Naive thymus-derived CD4-positive, alpha-beta T cell (primary cell): ENCODE results near the gene VPS13C. TPM values are rescaled to one million over a fixed set of nuclear protein-coding genes. Genes with fewer than 3 reads are reported as not detected.

ENCODE experiments used
- ATAC-seq: fragments of 150-1000 bp; cut with Tn5 transposase; 2 replicates; pipeline ENCODE4 v1.10.0; 2021; ENCODE audit warnings: mild to moderate bottlenecking, moderate library complexity
- CTCF ChIA-PET: fragments of 350-600 bp; sonication (Branson Sonifier 250); formaldehyde crosslinking; loops from one replicate; lab custom pipeline; 2021; ENCODE audit warnings: antibody characterized with exemption; lab: Charles Lee
- POLR2A ChIA-PET: fragments of 350-600 bp; sonication (Branson Sonifier 250); formaldehyde crosslinking; loops from one replicate; lab custom pipeline; 2021; ENCODE audit warnings: antibody characterized with exemption, inconsistent platforms; lab: Charles Lee
- DNase-seq, 9 donors: peaks; one replicate each; pipeline versions ENCODE4 v3.0.0 to v3.0.0-alpha.2; 2020 to 2022; ENCODE audit warnings: mixed read lengths in 1 of 9
- H3K27ac ChIP-seq: one replicate; pipeline ENCODE4 v1.7.0; 2013; ENCODE audit warnings: mild to moderate bottlenecking, low read depth, low read length, moderate library complexity
- H3K27me3 ChIP-seq, 2 donors: one replicate each; pipeline ENCODE4 v1.7.0; 2013; ENCODE audit warnings: low read length in 2 of 2, mild to moderate bottlenecking in 2 of 2, moderate library complexity in 2 of 2; ENCODE audit not compliant: control insufficient read depth in 2 of 2, insufficient read depth in 2 of 2
- H3K36me3 ChIP-seq, 3 experiments: 1 replicate in 2 of 3; 2 replicates in 1 of 3; pipeline ENCODE4 v1.7.0; 2013; ENCODE audit warnings: low read length in 3 of 3, mild to moderate bottlenecking in 3 of 3, moderate library complexity in 1 of 3; ENCODE audit not compliant: insufficient read depth in 3 of 3, control insufficient read depth in 2 of 3
- H3K4me1 ChIP-seq, 2 donors: one replicate each; pipeline ENCODE4 v1.7.0; 2013; ENCODE audit warnings: low read length in 2 of 2, mild to moderate bottlenecking in 2 of 2, moderate library complexity in 1 of 2; ENCODE audit not compliant: control insufficient read depth in 2 of 2, insufficient read depth in 2 of 2
- H3K4me3 ChIP-seq: 2 replicates; pipeline ENCODE4 v1.7.0; 2013; ENCODE audit warnings: mild to moderate bottlenecking, low read length
- H3K9me3 ChIP-seq, 3 experiments: 1 replicate in 2 of 3; 2 replicates in 1 of 3; pipeline ENCODE4 v1.7.0; 2013; ENCODE audit warnings: low read length in 3 of 3; ENCODE audit not compliant: control insufficient read depth in 2 of 3
- H3K27ac Mint-ChIP-seq, 9 donors: one replicate each; pipeline ENCODE4 v1.8.0; 2020 to 2022; ENCODE audit warnings: mixed read lengths in 9 of 9, mild to moderate bottlenecking in 8 of 9, moderate library complexity in 5 of 9, inconsistent platforms in 2 of 9
- H3K27me3 Mint-ChIP-seq, 5 donors: one replicate each; pipeline ENCODE4 v1.8.0; 2021 to 2022; ENCODE audit warnings: mixed read lengths in 5 of 5, mild to moderate bottlenecking in 1 of 5
- H3K36me3 Mint-ChIP-seq, 5 donors: one replicate each; pipeline ENCODE4 v1.8.0; 2020 to 2022; ENCODE audit warnings: mixed read lengths in 5 of 5, mild to moderate bottlenecking in 3 of 5, inconsistent platforms in 1 of 5
- H3K4me1 Mint-ChIP-seq, 7 donors: one replicate each; pipeline ENCODE4 v1.8.0; 2020 to 2022; ENCODE audit warnings: mixed read lengths in 7 of 7, mild to moderate bottlenecking in 3 of 7, inconsistent platforms in 1 of 7
- H3K4me3 Mint-ChIP-seq, 10 donors: one replicate each; pipeline ENCODE4 v1.8.0; 2020 to 2022; ENCODE audit warnings: mild to moderate bottlenecking in 10 of 10, mixed read lengths in 10 of 10, moderate library complexity in 6 of 10, inconsistent platforms in 2 of 10
- H3K9me3 Mint-ChIP-seq, 11 donors: one replicate each; pipeline ENCODE4 v1.8.0; 2020 to 2022; ENCODE audit warnings: mixed read lengths in 11 of 11, mild to moderate bottlenecking in 4 of 11, inconsistent platforms in 1 of 11, moderate library complexity in 1 of 11
- intact Hi-C, 2 donors: fragments of 100-400 bp; cut with micrococcal nuclease; formaldehyde crosslinking; loops; one replicate each; pipeline ENCODE4 v1.15.1; 2023
- polyA plus RNA-seq, 2 donors: library from polyadenylated mRNA; unstranded; fragments of 300-500 nt; fragmentation: Illumina TruSeq; gene quantifications; one replicate each; pipeline ENCODE4 v1.2.3, GENCODE V29; 2021
- total RNA-seq, 6 experiments: library from RNA in 5 of 6; stranded (reverse) in 5 of 6; gene quantifications; 1 replicate in 5 of 6; 2 replicates in 1 of 6; pipeline ENCODE4 v1.2.3 and lab custom pipeline; 2021 to 2026

The VPS13C gene
- total and polyA plus RNA-seq, 7 experiments from 2014 or later, result 12.7 to 159 (median 108) TPM

DNA sequence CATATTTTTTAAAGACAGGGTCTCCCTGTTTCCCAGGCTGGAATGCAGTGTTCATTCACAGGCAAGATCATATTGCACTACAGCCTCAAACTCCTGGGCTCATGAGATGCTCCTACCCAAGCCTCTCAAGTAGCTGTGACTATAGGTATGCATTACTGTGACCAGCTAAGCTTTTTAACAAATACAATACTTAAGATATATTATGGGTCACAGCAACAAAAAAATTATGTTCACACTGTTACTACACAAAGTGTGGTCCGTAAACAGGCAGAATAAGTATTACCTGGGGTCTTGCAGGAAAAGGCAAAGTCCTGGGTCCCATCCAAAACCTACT, 152.5 kb downstream of the VPS13C start:
- H3K4me3 Mint-ChIP-seq, result no peak overlapping the region
- H3K27me3 Mint-ChIP-seq, result no peaks in the 10 kb centered on the region
- Histone ChIP-seq H3K9me3 (peaks cover 0 to under 1% (median 0%) of the 10 kb centered on the region in 3 experiments), H3K36me3 (peaks cover 9 to 58% (median 21%) of the 10 kb centered on the region in 3 experiments), H3K27me3 (no peaks in the 10 kb centered on the region), H3K27ac (no peak overlapping the region), H3K4me3 (no peak overlapping the region), H3K4me1 (no peaks in the 10 kb centered on the region)
- DNase-seq (no peak), ATAC-seq (no peak)
- H3K27ac Mint-ChIP-seq, result no peak overlapping the region
- intact Hi-C loops, result no loop called here
- H3K9me3 Mint-ChIP-seq, result peaks cover 0 to 18% (median 4%) of the 10 kb centered on the region in 11 donors
- ChIA-PET CTCF (no interaction called here), POLR2A (no interaction called here)
- peaks cover 34 to 83% (median 71%) of the 10 kb centered on the region in 5 donors for H3K36me3 Mint-ChIP-seq
- peaks cover 0 to 4% (median 0%) of the 10 kb centered on the region in 7 donors for H3K4me1 Mint-ChIP-seq

DNA sequence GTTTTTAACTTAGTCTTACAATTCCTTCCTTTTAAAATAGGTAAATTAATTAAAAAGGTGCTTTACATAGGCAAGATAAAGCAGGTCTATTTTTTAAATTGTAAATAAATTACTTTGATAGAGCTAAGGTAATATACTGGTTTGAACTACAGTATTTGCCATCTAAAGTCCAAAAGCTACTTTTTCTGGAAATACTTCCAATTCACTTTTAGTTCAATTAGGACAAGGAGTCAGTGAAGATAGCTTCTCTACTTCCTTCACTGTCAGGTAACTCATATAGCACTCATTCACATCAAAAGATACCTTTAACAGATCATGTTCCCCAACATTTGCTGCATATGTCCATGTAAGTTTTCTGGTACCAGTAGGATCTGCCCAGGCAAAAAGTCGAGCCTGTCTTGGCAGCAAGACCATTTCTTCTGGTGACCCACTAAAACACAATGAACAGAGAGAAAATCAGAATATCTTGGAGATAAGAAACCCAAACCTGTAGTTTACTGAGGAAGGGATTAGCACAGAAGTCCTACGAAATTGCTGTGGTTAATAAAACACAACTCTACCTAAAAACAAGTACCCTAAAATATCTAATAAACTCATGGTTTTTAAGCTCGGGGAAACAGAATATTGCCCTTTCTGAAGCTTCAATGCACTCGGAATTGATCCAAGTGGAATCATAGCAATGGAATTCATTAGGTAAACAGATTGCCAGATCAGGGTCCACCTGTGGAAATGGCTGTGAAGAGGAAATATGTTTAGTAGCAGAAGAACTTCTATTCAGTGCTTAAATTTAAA, 153.1 kb downstream of the VPS13C start:
- Histone ChIP-seq H3K9me3 (peaks cover 0 to 6% (median 0%) of the 10 kb centered on the region in 3 experiments), H3K4me3 (no peak overlapping the region), H3K36me3 (peaks cover 9 to 64% (median 21%) of the 10 kb centered on the region in 3 experiments), H3K4me1 (no peaks in the 10 kb centered on the region), H3K27ac (no peak overlapping the region), H3K27me3 (no peaks in the 10 kb centered on the region)
- Mint-ChIP-seq H3K27me3 (no peaks in the 10 kb centered on the region), H3K4me1 (peaks cover 0 to 4% (median 0%) of the 10 kb centered on the region in 7 donors), H3K9me3 (peaks cover 0 to 23% (median 9%) of the 10 kb centered on the region in 11 donors), H3K27ac (no peak overlapping the region), H3K4me3 (no peak overlapping the region), H3K36me3 (peaks cover 38 to 85% (median 77%) of the 10 kb centered on the region in 5 donors)
- intact Hi-C loops, result no loop called here
- DNase-seq (no peak), ATAC-seq (no peak)
- POLR2A ChIA-PET, result no interaction called here
- CTCF ChIA-PET, result no interaction called here

DNA sequence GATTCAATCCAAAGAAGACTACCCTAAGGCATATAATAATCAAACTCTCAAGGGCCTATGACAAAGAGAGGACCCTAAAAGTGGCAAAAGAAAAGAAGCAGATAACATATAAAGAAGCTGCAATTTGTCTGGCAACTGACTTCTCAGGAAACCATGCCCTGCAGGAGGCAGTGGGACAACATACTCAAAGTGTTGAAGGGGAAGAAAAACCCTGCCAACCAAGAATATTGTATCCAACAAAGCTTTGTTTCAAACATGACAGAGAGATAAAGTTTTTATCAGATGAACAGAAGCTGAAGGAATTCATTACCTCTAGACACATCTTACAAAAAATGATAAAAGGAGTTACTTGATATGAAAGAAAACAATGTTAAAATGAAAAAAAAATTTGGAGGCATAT, 167.1 kb downstream of the VPS13C start:
- Histone ChIP-seq H3K4me1 (no peaks in the 10 kb centered on the region), H3K4me3 (no peak overlapping the region), H3K9me3 (peaks cover 0 to 12% (median 0%) of the 10 kb centered on the region in 3 experiments), H3K27ac (no peak overlapping the region), H3K27me3 (no peaks in the 10 kb centered on the region), H3K36me3 (peaks cover 0 to 37% (median 4%) of the 10 kb centered on the region in 3 experiments)
- intact Hi-C loops, result no loop called here
- H3K27ac Mint-ChIP-seq, result no peak overlapping the region
- H3K9me3 Mint-ChIP-seq, result peaks cover 0 to 48% (median 35%) of the 10 kb centered on the region in 11 donors
- H3K27me3 Mint-ChIP-seq, result no peaks in the 10 kb centered on the region
- peaks cover 21 to 89% (median 83%) of the 10 kb centered on the region in 5 donors for H3K36me3 Mint-ChIP-seq
- ChIA-PET CTCF (no interaction called here), POLR2A (no interaction called here)
- ATAC-seq (no peak), DNase-seq (no peak)
- H3K4me1 Mint-ChIP-seq, result peaks cover 0 to 23% (median 0%) of the 10 kb centered on the region in 7 donors
- H3K4me3 Mint-ChIP-seq, result no peak overlapping the region

- Histone ChIP-seq H3K9me3 (peaks cover 0 to 12% (median 0%) of the 10 kb centered on the region in 3 experiments), H3K4me3 (no peak overlapping the region), H3K27ac (no peak overlapping the region), H3K27me3 (no peaks in the 10 kb centered on the region), H3K4me1 (no peaks in the 10 kb centered on the region), H3K36me3 (peaks cover 0 to 37% (median 4%) of the 10 kb centered on the region in 3 experiments)
- Mint-ChIP-seq H3K4me1 (peaks cover 0 to 23% (median 0%) of the 10 kb centered on the region in 7 donors), H3K9me3 (peaks cover 0 to 42% (median 29%) of the 10 kb centered on the region in 11 donors), H3K4me3 (no peak overlapping the region), H3K27ac (peak overlapping the region in 1 of 9 donors; percentile 5), H3K27me3 (no peaks in the 10 kb centered on the region), H3K36me3 (peaks cover 21 to 89% (median 75%) of the 10 kb centered on the region in 5 donors)
- CTCF ChIA-PET, result no interaction called here
- no peak for DNase-seq
- no peak for ATAC-seq
- intact Hi-C loops, result no loop called here
- POLR2A ChIA-PET, result no interaction called here
Measured at GRCh38 chr15:61892140-61892539, 168.1 kb downstream of the VPS13C start.

DNA sequence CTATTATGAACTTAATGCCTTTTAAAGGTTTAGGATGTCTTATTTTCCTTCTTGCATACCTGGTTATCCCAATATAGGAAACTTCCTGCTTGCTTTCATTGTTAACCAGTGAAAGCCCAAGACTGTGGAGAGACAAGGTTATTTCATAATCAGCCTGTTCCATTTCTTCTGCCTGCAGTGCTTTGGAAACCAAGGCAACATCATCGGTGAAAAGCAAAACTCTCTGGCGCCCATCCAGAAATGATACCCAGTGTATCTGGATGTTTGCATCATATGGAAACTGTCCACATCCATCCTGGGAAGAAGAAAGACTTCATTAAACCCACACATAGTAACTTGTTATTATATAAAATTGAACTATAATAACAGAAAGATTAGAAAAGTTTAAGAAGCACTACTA, 170.1 kb downstream of the VPS13C start:
- Mint-ChIP-seq H3K27ac (peak overlapping the region in 1 of 9 donors; percentile 58), H3K27me3 (no peaks in the 10 kb centered on the region), H3K4me1 (peaks cover 0 to 25% (median 0%) of the 10 kb centered on the region in 7 donors), H3K4me3 (peak overlapping the region in 1 of 10 donors; percentile 43), H3K36me3 (peaks cover 17 to 85% (median 63%) of the 10 kb centered on the region in 5 donors), H3K9me3 (peaks cover 0 to 31% (median 24%) of the 10 kb centered on the region in 11 donors)
- CTCF ChIA-PET, result interaction anchor here (0.6 kb wide), 1 partner anchor 39 kb away, joined by 3 read pairs; no protein-coding TSS in a partner anchor
- H3K4me1 ChIP-seq, result no peaks in the 10 kb centered on the region
- peaks cover 0 to 12% (median 0%) of the 10 kb centered on the region in 3 experiments for H3K9me3 ChIP-seq
- H3K27me3 ChIP-seq, result no peaks in the 10 kb centered on the region
- POLR2A ChIA-PET, result interaction anchor here (0.7 kb wide), 1 partner anchor 170 kb away, joined by 4 read pairs; no protein-coding TSS in a partner anchor
- no peak for DNase-seq
- ATAC-seq, result no peak
- H3K4me3 ChIP-seq, result no peak overlapping the region
- intact Hi-C loops, result no loop called here
- no peak overlapping the region for H3K27ac ChIP-seq
- peaks cover 0 to 32% (median 0%) of the 10 kb centered on the region in 3 experiments for H3K36me3 ChIP-seq

DNA sequence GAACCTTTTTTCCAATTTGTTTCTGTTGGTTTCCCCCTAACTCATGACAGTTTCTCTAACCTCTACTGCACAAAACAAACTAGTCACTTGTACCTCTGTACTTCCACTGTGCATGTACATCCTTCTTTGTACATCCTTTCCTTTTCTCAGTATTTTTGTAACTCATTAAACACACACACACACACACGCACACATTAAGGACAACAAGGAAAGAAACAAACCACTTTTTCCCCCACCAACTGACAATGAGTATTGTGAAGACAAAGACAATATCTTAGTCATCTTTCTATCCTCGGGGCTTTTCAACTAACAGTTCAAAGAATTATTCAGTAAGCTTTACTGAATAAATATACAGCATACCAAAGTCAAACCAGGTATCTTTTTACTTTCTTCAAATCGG, 170.5 kb downstream of the VPS13C start:
- H3K4me3 ChIP-seq, result no peak overlapping the region
- H3K36me3 Mint-ChIP-seq, result peaks cover 17 to 81% (median 59%) of the 10 kb centered on the region in 5 donors
- intact Hi-C loops, result no loop called here
- H3K36me3 ChIP-seq, result peaks cover 0 to 32% (median 0%) of the 10 kb centered on the region in 3 experiments
- no peaks in the 10 kb centered on the region for H3K27me3 ChIP-seq
- H3K27ac ChIP-seq, result no peak overlapping the region
- peak overlapping the region in 1 of 9 donors; percentile 58 for H3K27ac Mint-ChIP-seq
- H3K27me3 Mint-ChIP-seq, result no peaks in the 10 kb centered on the region
- peaks cover 0 to 12% (median 0%) of the 10 kb centered on the region in 3 experiments for H3K9me3 ChIP-seq
- CTCF ChIA-PET, result interaction anchor here (0.6 kb wide), 1 partner anchor 38 kb away, joined by 3 read pairs; no protein-coding TSS in a partner anchor
- H3K4me3 Mint-ChIP-seq, result peak overlapping the region in 1 of 10 donors; percentile 43
- DNase-seq (no peak), ATAC-seq (no peak)
- POLR2A ChIA-PET, result interaction anchor here (0.7 kb wide), 1 partner anchor 170 kb away, joined by 4 read pairs; no protein-coding TSS in a partner anchor
- H3K4me1 Mint-ChIP-seq, result peaks cover 0 to 25% (median 0%) of the 10 kb centered on the region in 7 donors
- no peaks in the 10 kb centered on the region for H3K4me1 ChIP-seq
- H3K9me3 Mint-ChIP-seq, result peaks cover 0 to 27% (median 20%) of the 10 kb centered on the region in 11 donors
